Right cardiac atrium (tissue), 5 donors: ENCODE data around the gene KRTAP1-4. TPM values are rescaled to one million over a fixed set of nuclear protein-coding genes. Genes with fewer than 3 reads are reported as not detected.
"Not testable (repeated sequence)": the region's sequence is repeated elsewhere in the genome, so short reads cannot be mapped to it uniquely, and the experiment has no call there.

Experiments
- ATAC-seq, 2 donors: fragments of 200-7000 bp; cut with Tn5 transposase; one replicate each; pipeline versions ENCODE4 v1.8.0 to v1.9.1; 2020; ENCODE audit warnings: moderate library complexity in 2 of 2, mild to moderate bottlenecking in 1 of 2
- DNase-seq, 3 donors: peaks; one replicate each; pipeline ENCODE4 v3.0.0-alpha.2; 2020
- H3K27ac ChIP-seq: one replicate; pipeline ENCODE4 v1.5.1; 2013; ENCODE audit warnings: mild to moderate bottlenecking, low read length, control low read depth, moderate library complexity
- H3K27me3 ChIP-seq: one replicate; pipeline ENCODE4 v1.6.1; 2013; ENCODE audit not compliant: control insufficient read depth, insufficient read depth
- H3K4me1 ChIP-seq: one replicate; pipeline ENCODE4 v1.6.1; 2013; ENCODE audit warnings: low read length; ENCODE audit not compliant: control insufficient read depth, insufficient read depth
- H3K4me3 ChIP-seq: one replicate; pipeline ENCODE4 v1.5.1; 2013; ENCODE audit warnings: low read length, control low read depth
- H3K9me3 ChIP-seq: one replicate; pipeline ENCODE4 v1.6.1; 2013; ENCODE audit warnings: low read length; ENCODE audit not compliant: control insufficient read depth
- whole genome bisulfite sequencing: extraction: QIAGEN DNeasy Blood & Tissue Kit; methylation state at CpG from one replicate; pipeline ENCODE4 v1.1.7; 2013; 5-methylcytosine and 5-hydroxymethylcytosine counted together
- intact Hi-C, 4 donors: fragments of 100-400 bp; cut with DNase I; formaldehyde crosslinking; loops; one replicate each; pipeline versions ENCODE4 v1.11.0 to v1.14.0; 2022 to 2023
- polyA plus RNA-seq: library from polyadenylated mRNA; stranded (reverse); fragments of 200-250 nt; gene quantifications from one replicate; pipeline ENCODE4 v1.2.3, GENCODE V29; 2013
- total RNA-seq, 4 donors: library from RNA; stranded (reverse); fragmentation: NEBNext Ultra II Directional; extraction: Animal tissue kit (Norgen Biotek cat#: 25700); gene quantifications; one replicate each; pipeline ENCODE4 v1.2.1, GENCODE V29; 2021
- donor health status: healthy with polysubstance abuse.
- donor health status: DM: no; HTN: yes; CAD: no.
- donor health status: DM: no; HTN: no; CAD: no.
- donor health status: DM: no; HTN: yes; CAD: no; lungs with severe emphysema.
- donor health status: DM: yes; HTN: yes; CAD: no.

KRTAP1-4 gene
- total and polyA plus RNA-seq, 5 donors, result not detected

DNA sequence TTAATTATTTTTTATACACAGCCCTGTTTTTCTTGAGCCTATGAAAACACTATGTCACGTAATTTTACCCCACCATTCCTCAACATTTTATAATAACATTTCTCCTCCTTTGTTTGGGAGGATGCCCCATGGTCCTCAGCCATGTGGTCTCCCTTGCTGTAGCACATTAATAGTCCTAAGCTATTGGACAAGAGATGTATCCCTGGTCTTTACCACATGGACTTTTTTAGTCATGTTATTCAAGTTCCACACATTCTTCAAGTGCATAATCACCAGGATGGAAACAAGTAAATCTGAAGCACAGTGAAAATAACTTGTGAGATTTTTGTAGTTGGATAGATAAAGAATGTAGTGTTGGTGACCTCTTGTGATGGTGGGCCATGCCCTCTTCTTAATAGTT, 32.0 kb upstream of the KRTAP1-4 start:
- 74% methylated on average over 1 of the region's 1 CpG for WGBS
- intact Hi-C loops, result no loop called here
- H3K4me3 ChIP-seq, result no peak overlapping the region
- H3K27me3 ChIP-seq, result no peaks in the 10 kb centered on the region
- no peaks in the 10 kb centered on the region for H3K4me1 ChIP-seq
- no peak overlapping the region for H3K27ac ChIP-seq
- no peaks in the 10 kb centered on the region for H3K9me3 ChIP-seq
- ATAC-seq (no peak), DNase-seq (no peak)

DNA sequence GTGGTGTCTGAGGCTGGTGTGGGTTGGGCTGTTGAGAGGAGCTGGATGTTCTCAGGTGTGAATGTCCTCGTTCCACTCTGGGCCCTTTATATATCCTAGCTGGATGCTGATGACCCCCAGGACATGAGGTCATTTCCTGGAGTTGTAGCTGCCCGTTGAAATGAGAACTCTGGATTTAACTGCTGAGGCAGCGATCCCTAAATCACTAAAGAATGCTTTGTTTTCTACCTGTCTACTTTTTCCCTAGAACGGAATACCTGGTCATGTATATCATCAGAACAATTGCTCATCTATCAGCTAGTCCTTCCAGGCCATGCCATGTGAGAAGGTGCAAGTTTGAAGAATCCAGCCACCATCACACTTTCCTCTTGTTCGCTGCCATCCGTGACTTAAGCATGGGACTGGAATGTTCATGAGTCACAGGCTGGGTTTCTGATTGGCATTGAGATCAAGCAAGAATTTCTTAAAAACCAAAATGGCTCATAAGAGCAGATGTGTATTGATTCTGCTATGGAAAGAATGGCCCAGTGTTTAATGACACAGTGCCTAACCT, 30.1 kb upstream of the KRTAP1-4 start, which contains the start of gene KRTAP2-3:
Gene KRTAP2-3 (minus strand): TSS at position 63 of the 553 bp plus-strand sequence. CDS start 64 bp downstream, outside the sequence.
- H3K4me3 ChIP-seq, result no peak within 1 kb of the TSS
- no peak for ATAC-seq
- no peak for DNase-seq
- H3K27me3 ChIP-seq, result no peaks in the 10 kb centered on the region
- H3K27ac ChIP-seq, result no peak within 1 kb of the TSS
- intact Hi-C loops, result no loop called here
- H3K4me1 ChIP-seq, result no peaks in the 10 kb centered on the region
- WGBS, result 56% methylated on average over 6 of the region's 6 CpGs
- H3K9me3 ChIP-seq, result no peaks in the 10 kb centered on the region

DNA sequence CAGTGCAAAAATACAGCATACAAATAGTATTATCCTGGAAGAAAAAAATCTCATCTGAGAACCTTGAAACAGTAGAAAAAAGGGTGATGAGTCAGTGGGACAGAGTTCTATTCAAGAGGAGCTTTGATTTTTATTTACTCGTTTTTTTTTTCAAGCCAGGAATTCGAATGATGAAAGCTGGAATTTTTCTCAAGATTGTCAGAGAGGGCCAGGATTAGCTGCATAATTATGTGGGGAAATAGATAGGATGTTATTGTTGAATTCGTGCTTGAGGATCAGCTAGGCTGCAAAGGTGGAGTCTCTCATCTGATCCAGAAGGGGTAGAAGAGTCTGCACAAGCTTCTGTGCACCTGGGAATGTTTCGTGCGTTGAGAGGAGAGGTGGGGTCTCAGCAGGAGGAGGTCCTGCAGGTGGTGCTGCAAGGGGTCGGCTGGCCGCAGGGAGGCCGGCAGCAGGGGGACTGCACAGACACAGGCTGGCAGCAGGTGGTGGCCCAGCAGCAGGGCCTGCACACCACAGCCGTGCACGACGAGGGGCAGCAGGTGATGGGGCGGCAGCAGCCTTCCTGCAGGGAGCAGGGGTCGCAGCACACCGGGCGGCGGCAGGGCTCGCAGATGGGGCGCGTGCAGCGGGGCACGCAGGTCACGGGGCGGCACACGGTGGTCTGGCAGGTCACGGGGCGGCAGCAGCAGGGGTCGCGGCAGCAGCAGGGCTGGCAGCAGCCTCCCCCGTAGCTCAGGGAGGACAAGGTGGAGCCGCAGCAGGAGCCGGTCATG, 29.5 kb upstream of the KRTAP1-4 start:
- H3K4me1 ChIP-seq, H3K9me3 ChIP-seq, DNase-seq, H3K4me3 ChIP-seq, intact Hi-C loops, ATAC-seq, H3K27me3 ChIP-seq, H3K27ac ChIP-seq: not testable (repeated sequence)
- 24% methylated on average over 11 of the region's 31 CpGs for WGBS

DNA sequence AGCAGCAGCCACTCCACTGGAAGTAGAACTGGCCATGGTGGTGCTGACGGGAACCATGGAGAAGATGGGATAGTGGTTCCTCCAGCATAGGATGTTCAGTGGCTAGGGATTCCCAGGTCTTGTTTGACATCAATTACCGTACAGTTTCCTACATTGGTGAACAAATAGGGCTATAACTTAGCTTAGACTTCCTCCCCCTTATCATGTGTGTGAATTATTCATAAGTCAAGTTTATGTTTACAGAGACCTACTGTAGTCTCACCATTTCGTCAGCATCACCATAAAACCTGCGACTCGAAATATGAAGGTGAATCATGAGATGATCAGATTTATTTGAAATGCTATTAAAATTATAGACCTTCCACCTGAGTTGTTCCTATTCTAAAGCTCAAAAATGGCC, 28.7 kb upstream of the KRTAP1-4 start:
- no peak overlapping the region for H3K4me3 ChIP-seq
- ATAC-seq (no peak), DNase-seq (no peak)
- no peaks in the 10 kb centered on the region for H3K9me3 ChIP-seq
- no peaks in the 10 kb centered on the region for H3K4me1 ChIP-seq
- H3K27ac ChIP-seq, result no peak overlapping the region
- WGBS, result 86% methylated on average over 5 of the region's 5 CpGs
- peaks cover 3% of the 10 kb centered on the region for H3K27me3 ChIP-seq
- intact Hi-C loops, result no loop called here

DNA sequence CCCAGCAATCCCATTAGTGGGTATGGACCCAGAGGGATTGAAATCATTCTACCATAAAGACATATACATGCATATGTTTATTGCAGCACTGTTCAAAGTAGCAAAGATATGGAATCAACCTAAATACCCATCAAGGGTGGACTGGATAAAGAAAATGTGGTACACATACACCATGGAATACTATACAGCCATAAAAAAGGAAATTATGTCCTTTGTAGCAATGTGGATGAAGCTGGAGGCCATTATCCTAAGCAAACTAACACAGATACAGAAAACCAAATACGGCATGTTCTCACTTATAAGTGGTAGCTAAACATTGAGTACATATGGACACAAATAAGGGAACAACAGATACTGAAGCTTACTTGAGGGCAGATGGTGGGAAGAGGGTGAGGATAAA, 27.6 kb upstream of the KRTAP1-4 start:
- no peak overlapping the region for H3K27ac ChIP-seq
- no peaks in the 10 kb centered on the region for H3K4me1 ChIP-seq
- H3K27me3 ChIP-seq, result peaks cover 3% of the 10 kb centered on the region
- H3K9me3 ChIP-seq, result no peaks in the 10 kb centered on the region
- H3K4me3 ChIP-seq, result no peak overlapping the region
- WGBS, result 95% methylated on average over 1 of the region's 1 CpG
- ATAC-seq (no peak), DNase-seq (no peak)
- intact Hi-C loops, result no loop called here

DNA sequence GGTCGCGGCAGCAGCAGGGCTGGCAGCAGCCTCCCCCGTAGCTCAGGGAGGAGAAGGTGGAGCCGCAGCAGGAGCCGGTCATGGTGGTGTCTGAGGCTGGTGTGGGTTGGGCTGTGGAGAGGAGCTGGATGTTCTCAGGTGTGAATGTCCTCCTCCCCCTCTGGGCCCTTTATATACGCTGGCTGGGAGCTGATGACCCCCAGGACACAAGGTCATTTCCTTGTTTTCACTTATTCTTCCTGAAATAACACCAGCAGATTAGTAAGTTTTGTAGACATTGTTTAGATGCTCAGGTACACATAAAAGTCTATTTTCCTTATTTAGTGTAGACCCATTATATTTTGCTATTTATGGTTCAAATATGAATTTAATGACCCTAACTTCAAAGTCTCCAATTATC, 25.1 kb upstream of the KRTAP1-4 start, which contains the start of gene KRTAP2-2:
Gene KRTAP2-2 (minus strand): TSS at position 101 of the 400 bp plus-strand sequence. CDS start 19 bp downstream, at position 82.
- H3K27ac ChIP-seq, H3K4me1 ChIP-seq, H3K27me3 ChIP-seq, H3K9me3 ChIP-seq, ATAC-seq, intact Hi-C loops, H3K4me3 ChIP-seq, DNase-seq: not testable (repeated sequence)
- WGBS, result 39% methylated on average over 1 of the region's 6 CpGs

DNA sequence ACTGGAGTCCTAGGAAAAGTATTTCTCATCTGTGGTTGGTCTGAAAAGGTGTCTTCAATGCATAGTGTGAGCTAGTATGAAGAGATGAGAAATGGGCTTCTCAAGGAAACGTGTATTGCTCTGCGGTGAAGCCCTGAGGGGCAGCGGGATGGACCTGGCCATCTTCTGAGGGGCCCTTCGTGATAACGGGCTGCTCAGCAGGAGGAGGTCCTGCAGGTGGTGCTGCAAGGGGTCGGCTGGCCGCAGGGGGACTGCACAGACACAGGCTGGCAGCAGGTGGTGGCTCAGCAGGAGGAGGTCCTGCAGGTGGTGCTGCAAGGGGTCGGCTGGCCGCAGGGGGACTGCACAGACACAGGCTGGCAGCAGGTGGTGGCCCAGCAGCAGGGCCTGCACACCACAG, 24.6 kb upstream of the KRTAP1-4 start:
- H3K27me3 ChIP-seq, H3K4me1 ChIP-seq, DNase-seq, H3K4me3 ChIP-seq, H3K27ac ChIP-seq, H3K9me3 ChIP-seq, intact Hi-C loops, ATAC-seq: not testable (repeated sequence)
- 66% methylated on average over 9 of the region's 9 CpGs for WGBS

DNA sequence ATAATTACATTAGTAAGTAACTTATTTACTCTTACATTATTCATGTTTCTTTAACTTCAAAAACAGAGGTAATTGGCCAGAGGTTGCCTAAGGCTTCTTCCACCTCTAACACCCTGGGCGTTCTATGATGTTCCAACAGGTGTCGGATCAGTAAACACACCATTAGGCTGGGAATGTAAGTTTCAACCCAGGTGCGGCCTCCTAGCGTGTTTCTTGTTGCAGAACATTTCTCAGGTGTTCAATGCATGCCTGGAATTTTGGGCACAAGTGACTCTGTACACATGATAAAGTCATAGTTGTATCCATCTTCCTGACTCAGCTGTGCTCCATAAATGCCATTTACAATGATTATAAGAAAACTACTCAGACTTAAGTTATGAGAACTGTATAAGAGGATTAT, 24.0 kb upstream of the KRTAP1-4 start:
- ATAC-seq (no peak), DNase-seq (no peak)
- H3K9me3 ChIP-seq, result no peaks in the 10 kb centered on the region
- intact Hi-C loops, result no loop called here
- WGBS, result 88% methylated on average over 4 of the region's 4 CpGs
- no peaks in the 10 kb centered on the region for H3K4me1 ChIP-seq
- no peak overlapping the region for H3K4me3 ChIP-seq
- H3K27ac ChIP-seq, result no peak overlapping the region
- H3K27me3 ChIP-seq, result peaks cover 3% of the 10 kb centered on the region

DNA sequence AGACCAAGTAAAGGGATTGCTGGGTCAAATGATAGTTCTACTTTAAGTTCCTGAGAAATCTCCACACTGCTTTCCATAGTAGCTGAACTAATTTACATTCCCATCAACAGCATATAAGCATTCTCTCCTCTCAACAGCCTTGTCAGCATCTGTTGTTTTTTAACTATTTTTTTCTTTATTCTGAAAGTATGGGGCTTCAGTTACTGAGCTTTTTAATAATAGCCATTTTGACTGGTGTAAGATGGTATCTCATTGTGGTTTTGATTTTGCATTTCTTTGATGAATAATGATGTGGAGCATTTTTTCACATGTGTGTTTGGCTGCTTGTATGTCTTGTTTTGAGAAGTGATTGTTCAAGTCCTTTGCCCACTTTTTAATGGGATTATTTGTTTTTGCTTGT, 22.6 kb upstream of the KRTAP1-4 start:
- ATAC-seq (no peak), DNase-seq (no peak)
- Histone ChIP-seq H3K4me3 (no peak overlapping the region), H3K9me3 (no peaks in the 10 kb centered on the region), H3K4me1 (no peaks in the 10 kb centered on the region), H3K27me3 (peaks cover 7% of the 10 kb centered on the region), H3K27ac (no peak overlapping the region)
- intact Hi-C loops, result no loop called here

DNA sequence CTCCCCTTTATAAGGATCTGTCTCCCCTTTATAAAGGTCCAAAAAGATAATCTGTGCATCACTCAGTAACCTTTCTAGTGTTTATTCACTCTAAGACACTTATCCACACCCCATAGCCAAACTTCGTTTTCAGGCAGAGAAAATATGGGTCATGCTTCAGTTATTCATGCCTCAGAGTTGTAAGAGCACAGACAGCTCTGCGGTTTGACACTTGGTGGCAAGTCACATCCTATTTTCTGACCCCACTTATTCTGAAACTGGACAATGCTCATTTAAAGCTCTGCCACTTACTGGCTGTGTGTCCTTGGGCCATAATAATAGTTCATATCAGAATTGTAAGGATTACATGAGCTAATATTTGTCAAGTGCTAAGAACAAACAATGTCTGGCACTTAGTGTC, 19.1 kb upstream of the KRTAP1-4 start:
- ATAC-seq (no peak), DNase-seq (no peak)
- peaks cover 6% of the 10 kb centered on the region for H3K27me3 ChIP-seq
- intact Hi-C loops, result no loop called here
- no peaks in the 10 kb centered on the region for H3K4me1 ChIP-seq
- H3K9me3 ChIP-seq, result no peaks in the 10 kb centered on the region
- 44% methylated on average over 2 of the region's 2 CpGs for WGBS
- H3K4me3 ChIP-seq, result no peak overlapping the region
- no peak overlapping the region for H3K27ac ChIP-seq

DNA sequence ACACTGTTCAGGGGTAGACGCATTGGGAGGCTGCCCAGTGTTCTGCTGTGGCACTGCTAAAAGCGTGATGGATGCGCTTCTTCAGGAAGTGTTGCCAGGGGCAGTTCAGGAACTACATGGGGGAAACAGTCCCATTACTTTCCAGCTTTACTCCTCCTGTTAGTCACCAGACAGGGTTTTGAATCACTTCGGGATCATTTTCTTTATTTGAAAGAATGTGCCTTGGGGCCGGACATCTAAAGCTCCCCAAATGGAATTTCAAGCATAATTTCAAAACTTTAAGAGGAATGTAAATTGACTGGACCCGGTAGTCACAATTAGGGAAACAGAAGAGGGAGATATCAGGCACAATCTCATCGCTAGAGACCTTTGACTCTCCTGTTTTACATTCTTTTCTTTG, 18.4 kb upstream of the KRTAP1-4 start:
- H3K27me3 ChIP-seq, result peaks cover 4% of the 10 kb centered on the region
- no peak overlapping the region for H3K27ac ChIP-seq
- H3K9me3 ChIP-seq, result no peaks in the 10 kb centered on the region
- 67% methylated on average over 7 of the region's 7 CpGs for WGBS
- DNase-seq (no peak), ATAC-seq (no peak)
- intact Hi-C loops, result no loop called here
- no peaks in the 10 kb centered on the region for H3K4me1 ChIP-seq
- H3K4me3 ChIP-seq, result no peak overlapping the region
